Measurements from ENCODE around the gene CPSF6. TPM values are rescaled to one million over a fixed set of nuclear protein-coding genes. Genes with fewer than 3 reads are reported as not detected.
"Not testable (repeated sequence)": the region's sequence is repeated elsewhere in the genome, so short reads cannot be mapped to it uniquely, and the experiment has no call there.

The CPSF6 gene
- total RNA-seq, 1 experiment from 2014 or later = 124 TPM

DNA sequence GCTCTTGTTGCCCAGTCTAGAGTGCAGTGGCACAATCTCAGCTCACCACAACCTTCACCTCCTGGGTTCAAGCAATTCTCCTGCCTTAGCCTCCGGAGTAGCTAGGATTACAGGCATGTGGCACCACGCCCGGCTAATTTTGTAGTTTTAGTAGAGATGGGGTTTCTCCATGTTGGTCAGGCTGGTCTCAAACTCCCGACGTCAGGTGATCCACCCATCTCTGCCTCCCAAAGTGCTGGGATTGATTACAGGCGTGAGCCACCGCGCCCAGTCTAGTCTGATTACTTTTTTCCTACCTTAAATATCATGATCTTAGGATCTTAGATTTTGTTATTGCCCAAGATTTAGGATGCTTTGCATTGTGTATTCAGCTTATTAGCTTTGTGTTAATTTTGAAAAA, 26.3 kb downstream of the CPSF6 start:
- H3K9me3 Mint-ChIP-seq; H3K27ac Mint-ChIP-seq; H3K4me1 Mint-ChIP-seq; H3K4me3 Mint-ChIP-seq; POLR2A ChIA-PET; H3K27me3 Mint-ChIP-seq (ENCODE audit: low read depth); DNase-seq (ENCODE audit: low spot score); ATAC-seq: not testable (repeated sequence)
- peaks cover 52% of the 10 kb centered on the region for H3K36me3 Mint-ChIP-seq
- CTCF ChIA-PET = interaction anchor here (0.6 to 2.1 kb wide), 4 partner anchors 11 to 109 kb away, joined by 3 to 15 read pairs (median 6); no protein-coding TSS in a partner anchor

DNA sequence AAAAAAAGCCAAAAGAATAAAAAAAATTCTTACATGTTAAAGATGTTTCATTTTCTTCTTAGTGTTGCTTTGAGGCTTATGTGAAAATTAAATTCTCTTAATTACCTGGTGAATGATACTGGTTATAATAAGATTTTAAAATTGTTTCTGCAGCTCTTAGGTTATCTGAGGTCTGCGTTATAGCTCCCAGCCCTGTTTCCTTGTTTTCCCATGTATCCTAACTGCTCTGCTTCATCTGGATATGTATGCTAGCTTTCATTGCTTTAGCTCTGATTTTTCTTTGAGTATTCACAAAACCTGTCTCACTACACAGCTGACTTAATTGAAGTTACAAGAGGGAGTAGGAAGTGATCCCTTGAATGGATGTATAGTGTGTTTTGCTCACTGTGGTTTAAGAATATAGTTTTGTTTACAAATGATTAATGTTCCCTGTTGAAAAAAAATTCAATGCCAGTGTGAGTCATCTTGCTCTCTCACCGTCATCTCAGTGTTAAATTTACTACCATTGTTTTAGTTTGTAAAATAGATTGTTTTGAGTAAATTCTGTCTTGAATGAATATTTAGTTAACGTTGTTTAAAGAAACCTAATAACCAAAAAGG, 26.8 kb downstream of the CPSF6 start:
- ChIA-PET POLR2A (no interaction called here), CTCF (interaction anchor here (0.6 to 2.1 kb wide), 3 partner anchors 12 to 109 kb away, joined by 4 to 15 read pairs (median 8); no protein-coding TSS in a partner anchor)
- no peaks in the 10 kb centered on the region for H3K27me3 Mint-ChIP-seq (ENCODE audit: low read depth)

DNA sequence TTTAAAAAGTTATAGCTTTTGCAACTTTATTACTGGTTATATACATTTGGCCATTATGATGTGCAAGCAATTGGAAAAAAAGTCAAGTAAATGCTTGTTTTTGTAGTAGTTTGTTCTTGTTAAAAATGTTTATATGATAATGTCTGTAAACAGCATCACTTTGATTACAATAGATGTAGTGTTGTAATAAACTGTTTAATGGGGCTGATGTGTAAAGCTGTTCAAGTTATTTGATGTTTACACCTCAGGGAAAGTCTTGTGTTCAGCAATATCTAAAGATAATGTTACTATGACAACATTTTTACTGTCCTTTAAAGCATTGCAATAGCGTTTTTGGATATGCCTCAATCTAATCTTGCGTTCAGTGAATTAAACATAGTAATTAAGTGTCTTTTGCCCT, 30.4 kb downstream of the CPSF6 start:
- no peak for ATAC-seq
- no peak for DNase-seq (ENCODE audit: low spot score)
- Mint-ChIP-seq H3K27me3 (ENCODE audit: low read depth) (no peaks in the 10 kb centered on the region), H3K36me3 (peaks cover 30% of the 10 kb centered on the region), H3K4me3 (no peak overlapping the region), H3K27ac (no peak overlapping the region), H3K4me1 (peaks cover 6% of the 10 kb centered on the region; the same call in 1 of the 2 replicates), H3K9me3 (no peaks in the 10 kb centered on the region)
- ChIA-PET POLR2A (no interaction called here), CTCF (no interaction called here)
- TF ChIP-seq IRF2 (CRISPR knock-in tag; IDR thresholded peaks at IDR 0.05; ENCODE audit: borderline replicate concordance, low read depth) (no peak), SOX15 (CRISPR knock-in tag; IDR thresholded peaks at IDR 0.05) (no peak), ATF1 (CRISPR knock-in tag; IDR thresholded peaks at IDR 0.05) (no peak), NR1H2 (CRISPR knock-in tag; IDR thresholded peaks at IDR 0.05) (no peak), MYBL2 (CRISPR knock-in tag; IDR thresholded peaks at IDR 0.05) (no peak), PRRX2 (CRISPR knock-in tag; IDR thresholded peaks at IDR 0.05) (no peak), SP1 (CRISPR knock-in tag; conservative IDR thresholded peaks at IDR 0.05) (no peak), ZNF317 (CRISPR knock-in tag; IDR thresholded peaks at IDR 0.05; ENCODE audit: borderline replicate concordance, low read depth) (no peak), ETV6 (CRISPR knock-in tag; IDR thresholded peaks at IDR 0.05) (no peak), TCF7 (CRISPR knock-in tag; IDR thresholded peaks at IDR 0.05; ENCODE audit: low read depth) (no peak), NFYB (CRISPR knock-in tag; conservative IDR thresholded peaks at IDR 0.05; ENCODE audit: low read depth) (no peak), GRHL2 (CRISPR knock-in tag; IDR thresholded peaks at IDR 0.05; ENCODE audit: insufficient replicate concordance, severe bottlenecking) (no peak)
- TF ChIP-seq, protein P1, sequence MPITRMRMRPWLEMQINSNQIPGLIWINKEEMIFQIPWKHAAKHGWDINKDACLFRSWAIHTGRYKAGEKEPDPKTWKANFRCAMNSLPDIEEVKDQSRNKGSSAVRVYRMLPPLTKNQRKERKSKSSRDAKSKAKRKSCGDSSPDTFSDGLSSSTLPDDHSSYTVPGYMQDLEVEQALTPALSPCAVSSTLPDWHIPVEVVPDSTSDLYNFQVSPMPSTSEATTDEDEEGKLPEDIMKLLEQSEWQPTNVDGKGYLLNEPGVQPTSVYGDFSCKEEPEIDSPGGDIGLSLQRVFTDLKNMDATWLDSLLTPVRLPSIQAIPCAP (CRISPR knock-in tag; IDR thresholded peaks at IDR 0.05) = no peak
- TF ChIP-seq, protein P2, sequence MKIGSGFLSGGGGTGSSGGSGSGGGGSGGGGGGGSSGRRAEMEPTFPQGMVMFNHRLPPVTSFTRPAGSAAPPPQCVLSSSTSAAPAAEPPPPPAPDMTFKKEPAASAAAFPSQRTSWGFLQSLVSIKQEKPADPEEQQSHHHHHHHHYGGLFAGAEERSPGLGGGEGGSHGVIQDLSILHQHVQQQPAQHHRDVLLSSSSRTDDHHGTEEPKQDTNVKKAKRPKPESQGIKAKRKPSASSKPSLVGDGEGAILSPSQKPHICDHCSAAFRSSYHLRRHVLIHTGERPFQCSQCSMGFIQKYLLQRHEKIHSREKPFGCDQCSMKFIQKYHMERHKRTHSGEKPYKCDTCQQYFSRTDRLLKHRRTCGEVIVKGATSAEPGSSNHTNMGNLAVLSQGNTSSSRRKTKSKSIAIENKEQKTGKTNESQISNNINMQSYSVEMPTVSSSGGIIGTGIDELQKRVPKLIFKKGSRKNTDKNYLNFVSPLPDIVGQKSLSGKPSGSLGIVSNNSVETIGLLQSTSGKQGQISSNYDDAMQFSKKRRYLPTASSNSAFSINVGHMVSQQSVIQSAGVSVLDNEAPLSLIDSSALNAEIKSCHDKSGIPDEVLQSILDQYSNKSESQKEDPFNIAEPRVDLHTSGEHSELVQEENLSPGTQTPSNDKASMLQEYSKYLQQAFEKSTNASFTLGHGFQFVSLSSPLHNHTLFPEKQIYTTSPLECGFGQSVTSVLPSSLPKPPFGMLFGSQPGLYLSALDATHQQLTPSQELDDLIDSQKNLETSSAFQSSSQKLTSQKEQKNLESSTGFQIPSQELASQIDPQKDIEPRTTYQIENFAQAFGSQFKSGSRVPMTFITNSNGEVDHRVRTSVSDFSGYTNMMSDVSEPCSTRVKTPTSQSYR (CRISPR knock-in tag; IDR thresholded peaks at IDR 0.05) = no peak

More for the DNA sequence above, 26.8 kb downstream of the CPSF6 start:
- Mint-ChIP-seq H3K4me1 (no peaks in the 10 kb centered on the region), H3K36me3 (peaks cover 51% of the 10 kb centered on the region), H3K27ac (peak overlapping the region; percentile 63; the same call in 1 of the 2 replicates), H3K4me3 (no peak overlapping the region), H3K9me3 (no peaks in the 10 kb centered on the region)
- TF ChIP-seq ETV6 (CRISPR knock-in tag; IDR thresholded peaks at IDR 0.05) (no peak), TCF7 (CRISPR knock-in tag; IDR thresholded peaks at IDR 0.05; ENCODE audit: low read depth) (no peak), ESRRA (CRISPR knock-in tag; IDR thresholded peaks at IDR 0.05; ENCODE audit: borderline replicate concordance) (no peak)
- TF ChIP-seq, protein P3, sequence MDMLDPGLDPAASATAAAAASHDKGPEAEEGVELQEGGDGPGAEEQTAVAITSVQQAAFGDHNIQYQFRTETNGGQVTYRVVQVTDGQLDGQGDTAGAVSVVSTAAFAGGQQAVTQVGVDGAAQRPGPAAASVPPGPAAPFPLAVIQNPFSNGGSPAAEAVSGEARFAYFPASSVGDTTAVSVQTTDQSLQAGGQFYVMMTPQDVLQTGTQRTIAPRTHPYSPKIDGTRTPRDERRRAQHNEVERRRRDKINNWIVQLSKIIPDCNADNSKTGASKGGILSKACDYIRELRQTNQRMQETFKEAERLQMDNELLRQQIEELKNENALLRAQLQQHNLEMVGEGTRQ (CRISPR knock-in tag; IDR thresholded peaks at IDR 0.05) = no peak
- no peak for DNase-seq (ENCODE audit: low spot score)
- no peak for ATAC-seq
